ENCODE measurements around the gene HYPK.

HYPK gene

GRCh38 chr15:43800286-43801141 lies at the start of gene HYPK:
TSS of gene HYPK (plus strand) at chr15:43800599. CDS start at chr15:43800623, 24 bp downstream.
- in situ Hi-C loops (cut with HindIII; ENCODE audit: low sequenced_read_pairs): no loop called here
- TF ChIP-seq CTCF (IDR thresholded peaks at IDR 0.05; ENCODE audit: low read depth, low read length, missing control alignments): no peak
- peak; percentile 65 for DNase-seq (ENCODE audit: low read depth)
- peak within 1 kb of the TSS; percentile 99 for H3K4me3 ChIP-seq (ENCODE audit: low read depth, low read length)

GRCh38 chr15:43751885-43752284 lies 48.5 kb upstream of the HYPK start:
- H3K4me3 ChIP-seq (ENCODE audit: low read depth, low read length): no peak overlapping the region
- no peak for DNase-seq (ENCODE audit: low read depth)
- in situ Hi-C loops (cut with HindIII; ENCODE audit: low sequenced_read_pairs): no loop called here
- no peak for TF ChIP-seq CTCF (IDR thresholded peaks at IDR 0.05; ENCODE audit: low read depth, low read length, missing control alignments)

- no peak for TF ChIP-seq CTCF (IDR thresholded peaks at IDR 0.05; ENCODE audit: low read depth, low read length, missing control alignments)
- DNase-seq (ENCODE audit: low read depth): no peak
- in situ Hi-C loops (cut with HindIII; ENCODE audit: low sequenced_read_pairs): no loop called here
- H3K4me3 ChIP-seq (ENCODE audit: low read depth, low read length): no peak overlapping the region
These were observed 37.6 kb upstream of the HYPK start for GRCh38 chr15:43762824-43763223.

- no peak for DNase-seq (ENCODE audit: low read depth)
- no peak for TF ChIP-seq CTCF (IDR thresholded peaks at IDR 0.05; ENCODE audit: low read depth, low read length, missing control alignments)
- H3K4me3 ChIP-seq (ENCODE audit: low read depth, low read length): no peak overlapping the region
- in situ Hi-C loops (cut with HindIII; ENCODE audit: low sequenced_read_pairs): no loop called here
These were observed 36.5 kb upstream of the HYPK start for GRCh38 chr15:43763819-43764446.

- peak; percentile 90 for TF ChIP-seq CTCF (IDR thresholded peaks at IDR 0.05; ENCODE audit: low read depth, low read length, missing control alignments)
- no peak for DNase-seq (ENCODE audit: low read depth)
- in situ Hi-C loops (cut with HindIII; ENCODE audit: low sequenced_read_pairs): no loop called here
- no peak overlapping the region for H3K4me3 ChIP-seq (ENCODE audit: low read depth, low read length)
These were observed 30.7 kb upstream of the HYPK start for GRCh38 chr15:43769584-43770228.

- H3K4me3 ChIP-seq (ENCODE audit: low read depth, low read length): no peak overlapping the region
- in situ Hi-C loops (cut with HindIII; ENCODE audit: low sequenced_read_pairs): no loop called here
- no peak for DNase-seq (ENCODE audit: low read depth)
- TF ChIP-seq CTCF (IDR thresholded peaks at IDR 0.05; ENCODE audit: low read depth, low read length, missing control alignments): no peak
These were observed 28.6 kb upstream of the HYPK start for GRCh38 chr15:43771816-43772215.

Data from astrocyte of the cerebellum (primary cell).